Measurements from ENCODE around the gene POGZ.
"Not testable (repeated sequence)": the region's sequence is repeated elsewhere in the genome, so short reads cannot be mapped to it uniquely, and the experiment has no call there.

The POGZ gene

DNA sequence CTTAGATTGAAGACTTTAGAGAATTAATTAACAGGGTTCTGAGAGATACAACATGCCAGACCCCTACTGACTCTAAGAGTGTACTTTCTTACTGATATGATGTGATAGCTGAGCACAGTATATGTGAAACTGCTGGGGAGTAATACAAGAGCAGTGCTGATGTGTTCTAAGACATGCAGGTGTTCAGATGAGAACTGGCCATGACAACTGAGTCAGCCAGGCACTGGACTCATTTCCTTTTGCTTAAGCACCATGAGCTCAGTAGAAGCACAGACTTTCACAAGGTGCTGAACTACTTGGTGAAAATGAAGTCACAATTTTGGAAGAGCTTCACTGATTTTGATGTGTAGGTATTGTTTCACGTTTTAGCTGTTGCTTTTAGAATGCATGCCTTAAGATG, 15.9 kb upstream of the POGZ start:
- DNase-seq = no peak

DNA sequence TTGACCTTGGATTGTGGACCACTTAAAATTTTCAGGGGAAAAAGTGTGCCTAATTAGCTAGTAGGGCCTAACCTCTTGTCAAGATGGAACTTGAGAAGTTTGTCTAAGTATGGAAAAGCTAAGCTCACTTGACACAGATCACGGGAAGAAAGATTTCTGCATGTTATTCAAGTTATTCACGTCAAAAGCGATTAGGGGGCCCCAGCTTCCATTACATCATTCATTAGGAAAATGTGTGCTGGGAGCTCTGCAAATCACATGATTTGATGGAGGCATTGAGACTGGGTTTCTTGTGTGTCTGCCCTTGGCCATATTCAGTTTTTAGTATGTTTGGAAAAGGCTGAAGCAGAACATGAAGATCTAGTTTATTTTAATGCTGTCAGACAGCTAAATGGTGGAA, 15.5 kb upstream of the POGZ start:
- no peak for DNase-seq

DNA sequence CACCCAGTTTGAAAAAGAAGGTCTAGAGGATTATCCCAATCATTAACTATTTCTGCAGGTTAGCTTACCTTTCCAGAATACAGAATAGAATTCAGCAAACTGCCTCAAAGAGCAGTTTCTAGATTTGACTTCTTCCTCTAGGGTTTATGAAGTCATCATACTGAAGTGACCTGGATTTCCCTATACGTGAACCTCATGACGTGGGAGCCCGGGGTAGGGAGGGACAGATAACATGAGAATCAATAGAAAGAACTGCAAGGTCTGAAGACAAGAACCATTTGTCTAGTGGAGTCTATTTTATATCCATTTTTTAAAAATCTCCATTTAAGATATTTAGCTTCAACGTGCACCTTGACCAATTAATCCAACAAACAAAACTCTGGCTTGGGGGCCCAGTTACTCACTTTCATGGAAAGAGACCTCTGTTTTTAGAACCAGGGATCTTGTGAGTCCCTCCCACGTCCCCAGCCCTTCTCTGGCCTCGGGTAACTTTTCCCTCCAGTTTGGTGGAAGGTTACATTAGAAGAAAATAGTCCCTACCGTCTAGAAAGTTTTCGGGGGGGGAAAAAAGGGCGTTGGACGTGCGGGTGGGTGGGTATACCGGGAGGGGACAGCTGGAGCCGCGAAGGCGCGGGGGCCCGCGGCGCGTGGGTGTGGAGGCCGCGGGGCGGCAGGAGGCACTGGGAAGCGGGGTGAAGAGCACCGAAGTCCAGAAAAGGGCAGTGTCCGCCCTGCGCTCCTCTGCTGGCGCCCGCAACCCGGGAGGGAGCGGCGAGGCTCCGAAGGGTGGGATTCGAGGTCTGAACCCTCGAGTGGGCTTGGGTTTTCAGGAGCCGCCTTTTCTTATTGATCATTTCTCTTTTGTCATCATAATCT, 13.8 kb upstream of the POGZ start:
- DNase-seq = no peak

DNA sequence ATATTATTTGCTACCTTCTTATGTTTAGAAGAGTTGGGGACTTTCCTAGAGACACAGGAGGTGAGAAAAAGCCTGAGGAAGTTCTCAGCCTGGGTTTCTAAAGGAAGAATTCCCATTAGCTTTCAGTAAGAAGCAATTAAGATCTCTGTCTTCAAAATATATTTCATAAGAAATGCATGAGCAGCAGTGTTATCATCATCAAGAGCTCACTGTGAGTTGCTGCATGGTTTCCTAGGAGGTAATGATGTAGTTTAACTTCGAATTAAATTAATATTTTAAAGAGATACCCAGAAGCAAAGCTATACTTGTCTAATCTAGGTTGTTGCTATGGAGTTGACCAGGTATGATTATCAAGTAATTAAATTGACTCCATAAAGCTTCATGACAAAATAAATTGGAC, 5.7 kb upstream of the POGZ start:
- no peak for DNase-seq

DNA sequence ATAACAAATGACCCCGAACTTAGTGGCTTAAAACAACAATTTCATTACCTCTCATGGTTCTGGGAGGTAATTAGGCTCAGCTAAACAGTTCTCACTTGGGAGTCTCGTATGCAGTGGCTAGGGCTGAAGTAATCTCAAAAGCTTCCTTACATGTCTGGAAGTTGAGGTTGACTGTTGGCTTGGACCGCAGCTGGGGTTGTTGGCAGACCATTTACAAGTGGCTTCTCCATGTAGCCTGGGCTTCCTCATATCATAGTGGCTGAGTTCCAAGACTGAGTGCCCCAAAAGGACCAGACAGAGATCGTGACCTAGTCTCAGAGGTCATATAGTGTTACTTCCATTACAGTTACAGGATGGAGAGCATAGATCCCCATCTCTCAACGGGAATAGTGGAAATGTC, 2.4 kb upstream of the POGZ start:
- no peak for DNase-seq

DNA sequence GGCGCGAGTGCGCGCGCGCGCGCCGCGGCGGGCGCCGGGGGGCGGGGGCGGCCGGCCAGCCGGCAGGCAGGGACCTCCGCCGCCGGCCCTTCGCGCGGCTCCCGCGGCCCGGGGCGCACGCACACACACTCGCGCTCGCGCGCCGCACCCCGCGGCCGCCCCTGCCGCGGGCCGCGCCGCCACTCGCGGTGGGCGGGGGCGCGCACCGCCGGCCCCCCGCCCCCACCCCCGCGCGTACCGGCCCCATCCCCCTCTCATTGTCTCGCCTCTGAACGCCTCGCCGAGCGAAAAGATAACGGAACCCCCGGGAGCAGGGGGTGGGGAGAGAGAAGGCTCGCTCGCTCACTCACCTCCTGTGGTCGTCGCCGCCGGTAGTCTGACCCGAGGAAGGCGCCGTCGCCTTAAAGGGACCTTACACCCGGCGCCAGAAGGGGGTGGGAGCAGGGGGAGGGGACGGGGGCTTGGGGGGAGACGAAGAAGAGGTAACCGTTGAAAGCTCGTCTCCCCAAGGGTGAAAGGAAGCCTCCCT, 428 bp downstream of the POGZ start:
- peak in 1 of 2 experiments; percentile 57 for DNase-seq

DNA sequence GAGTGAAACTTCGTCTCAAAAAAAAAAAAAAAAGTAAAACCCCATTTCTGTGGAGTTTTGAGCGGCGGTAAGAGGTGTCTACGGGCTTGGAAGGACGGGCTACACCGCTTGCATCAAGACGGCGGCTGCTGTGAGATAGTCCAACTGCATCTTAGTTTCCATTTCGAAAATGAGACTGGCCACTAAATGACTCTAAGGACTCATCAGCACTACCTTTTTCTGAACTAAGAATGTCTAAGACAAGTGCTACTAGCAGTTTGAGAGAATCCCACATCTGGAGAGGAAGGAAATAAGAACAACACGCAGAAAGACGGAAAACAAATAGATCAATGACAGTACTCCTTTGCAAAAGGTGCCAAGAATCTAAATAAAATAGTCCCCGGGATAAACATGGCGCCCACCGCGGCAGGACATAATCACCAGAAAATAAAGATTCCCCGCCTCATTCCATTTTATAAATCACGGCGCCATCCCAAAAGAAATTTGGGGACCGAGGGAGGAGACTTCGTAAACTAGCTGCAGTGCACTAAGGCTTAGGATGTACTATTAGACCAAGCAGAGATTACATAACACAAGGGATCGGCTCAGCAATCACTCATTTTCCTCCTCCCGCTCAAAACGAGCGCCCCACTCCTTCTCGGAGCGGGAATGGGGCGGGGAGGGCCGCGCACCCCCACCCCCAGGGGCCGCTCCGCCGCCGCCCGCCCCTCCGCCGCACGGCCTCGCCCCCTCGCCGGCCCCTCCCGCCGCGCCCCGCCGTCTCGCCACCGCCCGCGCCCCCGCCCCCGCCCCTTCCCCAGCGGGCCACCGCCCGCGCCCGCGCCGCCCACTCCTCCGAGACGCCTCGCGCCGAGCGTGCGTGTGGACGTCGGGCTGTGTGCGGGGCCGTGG, 1.1 kb downstream of the POGZ start:
- DNase-seq = peak; percentile 63 to 66

DNA sequence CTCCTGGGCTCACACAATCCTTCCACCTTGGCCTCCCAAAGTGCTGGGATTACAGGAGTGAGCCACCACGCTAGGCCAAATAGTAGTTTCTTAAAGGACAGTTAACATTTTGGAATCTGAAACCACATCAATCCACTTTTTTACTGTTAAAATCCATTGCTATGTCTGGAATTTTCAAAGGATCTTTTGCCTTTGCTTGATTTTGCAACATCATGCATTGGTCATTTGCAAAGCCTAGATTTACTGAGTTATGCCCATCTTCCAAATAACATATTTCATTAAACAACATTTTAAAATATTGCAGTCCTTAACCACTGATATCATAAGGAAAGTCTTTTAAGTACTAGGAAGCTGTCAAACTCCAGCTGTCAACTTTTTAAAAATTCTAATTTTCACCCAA, 3.3 kb downstream of the POGZ start:
- DNase-seq = no peak

DNA sequence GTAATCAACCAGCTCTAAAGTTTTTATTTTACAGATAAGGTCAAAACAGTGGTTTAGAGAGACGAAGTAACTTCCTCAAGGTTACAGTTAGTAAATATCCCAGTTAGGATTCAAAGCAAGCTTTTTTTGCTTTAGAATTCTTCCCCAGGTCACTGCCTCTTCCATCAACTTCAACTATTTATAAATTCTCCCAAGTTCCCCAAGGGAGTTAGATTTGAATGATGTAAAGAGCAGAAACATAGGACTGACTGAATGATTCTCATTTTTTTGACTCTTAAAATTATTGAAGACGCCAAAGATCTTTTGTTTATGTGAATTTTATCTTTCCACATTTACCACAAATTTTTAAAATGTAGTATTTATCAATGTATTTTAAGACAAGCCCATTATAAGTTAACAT, 4.1 kb downstream of the POGZ start:
- no peak for DNase-seq

DNA sequence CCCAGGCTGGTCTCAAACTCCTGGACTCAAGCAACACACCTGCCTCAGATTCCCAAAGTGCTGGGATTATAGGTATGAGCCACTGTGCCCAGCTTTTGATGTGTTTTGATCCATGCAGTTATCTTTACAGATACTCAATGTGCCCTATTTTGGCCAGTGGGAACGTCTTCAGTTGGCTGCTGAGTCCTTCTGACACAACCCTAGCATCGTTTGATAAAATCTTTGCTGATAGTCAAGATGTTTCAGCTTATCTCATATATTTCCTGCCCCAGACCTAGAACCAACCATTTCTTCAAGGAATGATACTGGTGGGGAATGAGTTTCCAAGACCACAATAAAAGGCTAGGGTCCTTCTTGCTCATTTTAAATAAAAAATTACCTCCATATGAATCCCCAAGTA, 11.6 kb downstream of the POGZ start:
- no peak for DNase-seq

DNA sequence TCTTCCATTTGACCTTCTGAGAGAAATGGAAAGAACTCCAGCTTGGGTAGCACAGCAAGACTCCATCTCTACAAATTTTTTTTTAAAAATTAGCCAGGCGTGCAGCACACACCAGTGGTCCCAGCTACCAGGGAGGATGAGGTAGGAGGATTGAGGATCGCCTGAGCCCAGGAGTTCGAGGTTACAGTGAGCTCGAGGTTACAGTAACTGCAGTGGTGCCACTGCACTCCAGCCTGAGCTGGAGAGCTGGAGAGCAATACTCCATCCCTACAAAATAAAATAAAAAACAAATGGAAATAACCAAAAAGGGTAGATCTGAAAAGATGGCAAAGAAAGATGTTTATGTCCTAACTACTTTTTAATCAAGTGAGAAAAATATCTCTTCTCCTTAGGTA, 14.5 kb downstream of the POGZ start:
- no peak for DNase-seq

DNA sequence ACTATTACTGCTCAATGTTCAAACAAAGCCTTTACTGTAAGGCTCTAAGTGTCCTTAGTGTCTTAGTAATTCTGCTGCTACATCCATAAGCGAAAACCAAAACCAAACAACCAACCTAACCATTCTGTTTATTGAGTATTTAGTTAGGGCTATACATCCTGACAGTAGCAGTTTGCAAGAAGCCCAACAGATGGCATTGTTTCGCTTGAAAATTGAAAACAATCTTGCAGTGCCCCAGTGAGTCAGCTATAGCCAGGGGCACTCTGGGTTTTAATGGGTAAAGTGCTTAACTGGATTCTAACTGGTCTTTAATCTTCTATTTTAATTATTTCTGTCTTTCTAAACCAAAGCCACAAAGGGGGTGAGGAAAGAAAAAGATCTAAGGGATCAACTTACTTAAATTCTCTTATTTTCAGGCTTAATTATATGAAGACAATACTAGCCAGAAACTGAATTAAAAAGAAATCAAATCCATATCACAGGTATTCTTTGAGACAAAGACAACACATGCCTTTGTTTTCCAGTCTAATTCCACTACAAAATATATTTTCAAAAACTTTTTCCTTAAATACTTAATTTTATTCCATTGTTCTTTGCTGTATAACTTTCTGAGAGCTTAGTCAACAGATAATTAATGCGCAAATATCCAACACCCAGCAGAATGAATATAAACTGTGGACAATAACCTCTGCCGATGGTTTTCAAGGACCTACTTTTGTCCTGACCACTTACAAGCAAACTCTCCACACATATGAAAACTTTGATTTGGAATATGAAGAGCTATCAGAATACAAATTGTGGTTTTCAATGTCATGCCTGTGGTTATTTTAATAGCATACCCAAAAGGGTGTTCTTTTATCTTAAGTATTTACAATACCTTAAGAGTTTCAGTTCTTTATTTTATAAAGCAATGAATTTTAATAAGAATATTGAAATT, 15.2 kb downstream of the POGZ start:
- DNase-seq = no peak

DNA sequence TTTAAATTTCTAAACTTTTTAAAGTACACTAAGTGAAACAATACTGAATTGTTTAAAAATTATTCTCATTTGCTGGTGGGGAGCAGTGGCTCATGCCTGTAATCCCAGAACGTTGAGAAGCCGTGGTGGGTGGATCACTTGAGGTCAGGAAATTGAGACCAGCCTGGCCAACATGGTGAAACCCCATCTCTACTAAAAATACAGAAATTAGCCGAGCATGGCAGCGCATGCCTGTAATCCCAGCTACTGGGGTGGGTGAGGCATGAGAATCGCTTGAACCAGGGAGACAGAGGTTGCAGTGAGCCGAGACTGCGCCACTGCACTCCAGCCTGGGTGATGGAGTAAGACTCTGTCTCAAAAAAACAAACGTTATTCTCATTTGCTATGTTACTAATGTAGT, 21.9 kb downstream of the POGZ start:
- not testable (repeated sequence) for DNase-seq

DNA sequence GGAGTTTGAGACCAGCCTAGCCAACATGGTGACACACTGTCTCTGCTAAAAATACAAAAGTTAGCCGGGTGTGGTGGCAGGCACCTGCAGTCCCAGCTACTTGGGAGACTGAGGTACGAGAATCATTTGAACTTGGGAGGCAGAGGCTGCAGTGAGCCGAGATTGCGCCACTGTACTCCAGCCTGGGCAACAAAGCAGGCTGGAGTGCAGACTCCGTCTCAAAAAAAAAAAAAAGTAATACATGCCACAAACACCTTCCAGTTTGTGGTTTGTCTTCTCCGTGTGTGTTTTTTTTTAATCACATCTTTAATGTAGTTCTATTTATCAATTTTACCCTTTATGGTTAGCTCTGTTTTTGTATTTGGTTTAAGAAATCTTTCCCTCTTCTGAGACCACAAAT, 22.3 kb downstream of the POGZ start:
- no peak for DNase-seq

DNA sequence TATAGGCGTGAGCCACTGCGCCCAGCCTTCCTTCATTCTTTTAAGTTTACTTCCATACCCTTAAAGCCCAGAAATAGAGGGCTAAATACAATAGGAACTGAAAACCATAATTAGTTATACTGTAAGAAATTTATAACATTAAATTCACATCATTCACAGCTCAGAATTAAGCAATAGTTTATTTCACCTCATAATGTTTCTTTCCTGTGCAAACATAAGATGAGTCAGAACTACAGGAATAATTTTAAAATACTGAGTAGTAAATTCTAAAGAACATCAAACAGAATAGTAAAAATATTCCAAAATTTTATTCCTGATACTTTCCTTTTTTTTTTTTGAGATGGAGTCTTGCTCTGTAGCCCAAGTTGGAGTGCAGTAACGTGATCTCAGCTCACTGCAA, 24.1 kb downstream of the POGZ start:
- DNase-seq = no peak

DNA sequence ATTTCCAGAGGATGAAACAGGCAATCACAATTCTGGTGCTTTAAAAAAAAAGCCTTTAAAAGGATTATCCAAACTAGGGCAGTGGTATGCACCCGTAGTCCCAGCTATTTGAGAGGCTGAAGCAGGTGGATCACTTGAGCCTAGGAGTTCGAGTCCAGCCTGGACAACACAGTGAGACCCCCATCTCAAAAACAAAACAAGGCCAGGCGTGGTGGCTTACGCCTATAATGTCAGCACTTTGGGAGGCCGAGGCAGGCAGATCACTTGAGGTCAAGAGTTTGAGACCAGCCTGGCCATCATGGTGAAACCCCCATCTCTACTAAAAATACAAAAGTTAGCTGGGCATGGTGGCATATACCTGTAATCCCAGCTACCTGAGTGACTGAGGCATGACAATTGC, 25.5 kb downstream of the POGZ start:
- DNase-seq = not testable (repeated sequence)

DNA sequence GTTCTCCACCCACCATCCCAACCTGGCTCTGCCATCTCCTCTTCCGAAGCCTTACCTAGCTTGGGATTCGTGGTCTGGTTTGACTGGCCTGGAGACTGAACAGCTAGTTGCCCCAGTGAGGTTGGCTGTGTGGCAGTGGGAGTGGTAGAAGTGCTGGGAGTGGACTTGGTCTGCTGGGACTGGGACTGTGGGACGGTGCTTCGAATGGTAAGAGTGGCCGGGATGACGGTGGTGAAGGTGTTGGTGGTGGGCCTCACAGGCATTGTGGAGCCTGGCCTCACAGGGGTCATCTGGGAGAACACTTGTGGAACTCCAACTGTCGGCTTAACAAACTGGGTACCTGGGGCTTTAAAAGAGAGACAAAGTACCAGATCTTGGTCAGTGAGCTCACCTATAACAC, 31.2 kb downstream of the POGZ start:
- no peak for DNase-seq

DNA sequence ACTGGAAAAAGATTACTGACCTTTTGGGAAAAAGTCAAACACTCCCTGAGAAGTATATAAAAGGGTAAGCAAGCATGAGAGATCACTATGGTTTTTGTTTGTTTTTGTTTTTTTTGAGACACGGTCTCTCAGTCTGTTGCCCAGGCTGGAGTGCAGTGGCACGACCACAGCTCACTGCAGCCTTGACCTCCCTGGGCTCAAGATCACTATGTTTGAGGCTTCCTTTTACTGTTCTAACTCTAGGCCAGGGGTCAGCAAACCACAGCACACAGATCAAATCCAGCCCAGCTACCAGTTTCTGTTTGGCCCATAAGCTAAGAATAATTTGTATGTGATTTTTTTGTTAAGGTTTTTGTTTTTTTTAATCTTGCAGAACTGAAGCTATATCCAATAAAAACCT, 34.2 kb downstream of the POGZ start:
- DNase-seq = no peak

DNA sequence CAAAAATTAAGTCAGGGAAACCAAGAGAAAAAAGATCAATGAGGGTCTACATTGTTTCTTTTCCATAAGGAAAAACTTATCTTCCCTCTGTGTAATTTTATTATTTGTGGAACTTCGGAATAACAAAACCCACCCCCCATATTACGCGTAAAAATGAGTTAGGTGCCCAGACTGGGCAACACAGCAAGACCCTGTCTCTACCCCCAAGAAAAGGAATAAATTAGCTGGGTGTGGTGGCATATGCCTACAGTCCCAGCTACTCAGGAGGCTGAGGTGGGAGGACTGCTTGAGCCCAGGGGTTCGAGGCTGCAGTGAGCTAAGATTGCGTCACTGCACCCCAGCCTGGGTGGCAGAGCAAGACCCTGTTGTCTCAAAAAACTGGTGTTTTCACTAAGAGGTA, 39.5 kb downstream of the POGZ start:
- DNase-seq = no peak

DNA sequence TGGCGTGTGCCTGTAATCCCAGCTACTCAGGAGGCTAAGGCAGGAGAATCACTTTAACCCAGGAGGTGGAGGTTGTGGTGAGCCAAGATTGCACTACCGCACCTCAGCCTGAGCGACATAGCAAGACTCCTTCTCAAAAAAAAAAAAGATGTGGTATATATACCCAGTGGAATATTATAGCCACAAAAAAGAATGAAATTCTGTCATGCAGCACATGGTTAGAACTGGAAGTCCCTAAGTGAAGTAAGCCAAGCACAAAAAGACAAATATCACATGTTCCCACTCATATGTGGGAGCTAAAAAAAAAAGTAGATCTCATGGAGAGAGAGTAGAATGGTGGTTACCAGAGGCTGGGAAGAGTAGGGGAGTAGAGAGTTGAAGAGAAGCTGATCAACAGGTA, 41.2 kb downstream of the POGZ start:
- no peak for DNase-seq

DNA sequence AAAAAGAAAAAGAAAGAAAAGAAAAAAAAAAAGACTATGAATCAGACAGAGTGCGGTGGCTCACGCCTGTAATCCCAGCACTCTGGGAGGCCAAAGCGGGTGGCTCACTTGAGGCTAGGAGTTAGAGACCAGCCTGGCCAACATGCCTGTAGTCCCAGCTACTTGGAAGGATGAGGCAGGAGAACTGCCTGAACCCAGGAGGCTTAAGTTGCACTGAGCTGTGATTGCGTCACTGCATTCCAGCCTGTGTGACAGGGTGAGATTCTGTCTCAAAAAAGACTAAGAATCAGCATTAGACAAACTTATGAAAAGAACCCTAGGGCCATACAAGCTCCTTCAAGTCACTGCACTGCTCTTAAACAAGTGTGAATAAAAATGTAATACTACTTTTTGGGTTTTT, 43.1 kb downstream of the POGZ start:
- DNase-seq = no peak

DNA sequence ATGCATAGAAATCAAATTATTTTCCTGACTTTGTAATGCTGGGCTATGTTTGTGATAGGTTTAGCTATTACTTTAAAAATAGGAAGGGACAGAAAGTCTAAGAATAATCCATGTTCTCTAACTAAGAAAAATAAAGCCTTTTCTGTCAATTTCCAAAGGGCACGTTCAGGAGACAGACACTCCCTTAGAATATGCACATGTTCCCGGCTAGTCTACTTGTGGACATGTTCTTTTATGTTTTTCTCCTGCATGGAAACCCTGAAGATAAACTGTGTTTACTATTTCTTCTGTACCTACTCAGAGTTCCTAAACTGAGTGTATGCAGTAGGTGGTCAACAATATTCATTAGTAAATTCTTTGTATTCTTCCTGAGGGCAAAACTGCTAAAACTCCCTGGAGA, 47.4 kb downstream of the POGZ start:
- no peak for DNase-seq

DNA sequence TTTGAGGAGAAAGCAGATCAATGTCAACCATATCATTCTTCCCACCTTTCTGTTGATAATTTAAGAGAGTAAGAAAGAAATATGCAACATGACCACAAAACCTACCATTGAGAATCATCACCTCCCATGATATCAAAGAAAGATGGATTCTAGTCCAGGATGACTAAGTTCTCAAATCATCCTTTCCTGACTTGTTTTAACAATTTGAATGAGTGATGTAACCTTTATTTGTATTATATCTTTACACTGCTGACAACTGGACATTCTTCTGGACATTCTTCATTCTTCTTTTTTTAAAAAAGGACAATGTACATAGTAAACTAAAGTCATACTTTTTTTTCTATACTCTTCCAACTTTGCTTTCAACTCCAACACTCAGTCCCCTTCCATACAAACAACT, 50.4 kb downstream of the POGZ start:
- DNase-seq = no peak
